Osteocyte (in vitro differentiated cells): ENCODE data around the gene FANCL. TPM values are rescaled to one million over a fixed set of nuclear protein-coding genes. Genes with fewer than 3 reads are reported as not detected.
"Not testable (repeated sequence)": the region's sequence is repeated elsewhere in the genome, so short reads cannot be mapped to it uniquely, and the experiment has no call there.

Experiments
- DNase-seq: peaks from one replicate; pipeline ENCODE4 v3.0.0; 2021; ENCODE audit warnings: mixed read lengths; ENCODE audit not compliant: unreplicated experiment; ENCODE audit errors: extremely low spot score
- H3K27ac Mint-ChIP-seq: one replicate; pipeline ENCODE4 v1.8.0; 2021; ENCODE audit warnings: mild to moderate bottlenecking, mixed read lengths; ENCODE audit not compliant: unreplicated experiment
- H3K27me3 Mint-ChIP-seq: one replicate; pipeline ENCODE4 v1.8.0; 2021; ENCODE audit warnings: mixed read lengths; ENCODE audit not compliant: unreplicated experiment
- H3K36me3 Mint-ChIP-seq: one replicate; pipeline ENCODE4 v1.8.0; 2021; ENCODE audit warnings: mixed read lengths; ENCODE audit not compliant: unreplicated experiment
- H3K4me1 Mint-ChIP-seq: one replicate; pipeline ENCODE4 v1.8.0; 2021; ENCODE audit warnings: mixed read lengths; ENCODE audit not compliant: unreplicated experiment
- H3K4me3 Mint-ChIP-seq: one replicate; pipeline ENCODE4 v1.8.0; 2021; ENCODE audit warnings: mild to moderate bottlenecking, moderate library complexity, mixed read lengths; ENCODE audit not compliant: unreplicated experiment
- H3K9me3 Mint-ChIP-seq: one replicate; pipeline ENCODE4 v1.8.0; 2021; ENCODE audit warnings: mixed read lengths; ENCODE audit not compliant: unreplicated experiment
- CTCF ChIP-seq: fragments of 200-600 bp; sonication (generic); IDR thresholded peaks from 2 replicates; pipeline ENCODE4 v1.5.0; 2021; ENCODE audit warnings: antibody characterized with exemption, mild to moderate bottlenecking, moderate library complexity
- total RNA-seq: library from RNA; stranded (reverse); gene quantifications from 2 replicates; pipeline ENCODE4 v1.2.1, GENCODE V29; 2021

FANCL gene
- total RNA-seq, 1 donor from 2014 or later = 14.6 TPM

DNA sequence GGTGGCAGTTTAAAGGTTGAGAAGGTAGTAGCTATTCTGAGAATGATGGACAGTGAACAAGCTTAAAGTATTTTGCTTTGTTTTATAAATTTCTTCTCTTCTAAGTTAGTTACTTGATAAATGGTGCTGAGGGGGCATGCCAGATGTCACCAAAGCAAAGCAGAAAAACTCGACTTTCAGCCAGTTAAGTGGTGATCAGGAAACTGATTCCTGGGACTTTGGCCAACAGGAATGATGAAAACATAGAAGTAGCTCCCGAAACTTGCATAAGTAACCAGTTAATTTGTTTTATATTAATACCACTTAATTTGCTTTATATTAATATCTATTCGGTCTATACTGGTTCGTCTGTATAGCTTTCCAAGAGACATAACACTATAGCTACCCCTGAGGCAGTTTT lies 82.6 kb downstream of the FANCL start:
- no peak for DNase-seq
- TF ChIP-seq CTCF = no peak
- H3K27ac Mint-ChIP-seq = no peak overlapping the region
- H3K4me3 Mint-ChIP-seq = no peak overlapping the region
- H3K9me3 Mint-ChIP-seq = no peaks in the 10 kb centered on the region
- H3K27me3 Mint-ChIP-seq = no peaks in the 10 kb centered on the region
- peaks cover 41% of the 10 kb centered on the region for H3K36me3 Mint-ChIP-seq
- H3K4me1 Mint-ChIP-seq = no peaks in the 10 kb centered on the region

- Mint-ChIP-seq H3K27me3 (no peaks in the 10 kb centered on the region), H3K36me3 (peaks cover 39% of the 10 kb centered on the region), H3K27ac (no peak overlapping the region), H3K4me1 (no peaks in the 10 kb centered on the region), H3K4me3 (no peak overlapping the region), H3K9me3 (no peaks in the 10 kb centered on the region)
- no peak for DNase-seq
- TF ChIP-seq CTCF = no peak
These were observed 83.4 kb downstream of the FANCL start for GRCh38 chr2:58157754-58158153.

DNA sequence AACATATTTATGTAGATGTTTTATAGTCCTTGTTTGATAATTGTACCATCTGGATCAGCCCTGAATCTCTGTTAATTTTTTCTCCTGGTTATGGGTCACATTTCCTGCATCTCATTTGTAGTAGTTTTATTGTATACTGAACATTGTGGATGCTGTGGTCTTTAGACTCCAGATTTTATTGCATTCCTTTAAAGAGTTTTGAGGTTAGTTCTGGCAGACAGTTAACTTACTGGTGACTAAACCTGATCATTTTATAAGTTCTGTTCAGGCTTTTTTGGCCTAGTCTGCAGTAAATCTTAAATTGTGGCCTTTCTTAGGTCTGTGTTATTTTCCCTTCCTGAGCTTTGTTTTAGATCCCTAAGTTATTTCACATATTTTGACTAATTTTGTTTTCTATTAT lies 84.3 kb downstream of the FANCL start:
- Mint-ChIP-seq H3K36me3 (peaks cover 36% of the 10 kb centered on the region), H3K9me3 (no peaks in the 10 kb centered on the region), H3K4me3 (no peak overlapping the region), H3K27ac (no peak overlapping the region), H3K4me1 (no peaks in the 10 kb centered on the region), H3K27me3 (no peaks in the 10 kb centered on the region)
- no peak for DNase-seq
- no peak for TF ChIP-seq CTCF

DNA sequence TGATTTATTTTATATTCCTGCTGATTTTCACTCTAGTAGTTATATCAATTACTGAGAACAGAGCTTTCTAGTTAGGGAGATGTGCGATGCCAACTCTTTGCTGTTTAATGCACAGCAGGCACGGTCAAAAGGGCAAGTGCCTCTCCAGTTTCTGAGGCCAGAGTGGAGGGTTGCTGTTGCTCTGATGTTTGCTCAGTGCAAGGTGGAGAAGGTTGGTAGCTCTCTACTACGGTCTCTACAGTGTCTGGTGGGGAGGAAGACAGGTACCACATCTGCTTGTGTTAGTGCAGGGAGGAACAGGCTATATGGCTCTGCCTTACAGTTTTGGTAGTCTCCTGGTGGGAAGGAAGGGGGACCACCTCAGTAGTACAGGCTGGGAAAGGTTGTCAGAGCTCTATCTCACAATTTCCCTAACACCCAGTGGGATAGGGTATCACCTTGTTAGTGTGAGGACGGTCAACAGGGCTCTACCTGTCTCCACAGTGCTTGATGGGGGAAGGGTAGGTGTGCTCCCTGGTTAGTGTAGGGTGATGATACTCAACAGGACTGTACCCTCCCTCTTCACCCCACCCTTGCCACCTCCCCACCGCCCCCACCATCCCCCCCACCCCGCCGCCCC lies 85.9 kb downstream of the FANCL start:
- TF ChIP-seq CTCF = no peak
- Mint-ChIP-seq H3K27ac (no peak overlapping the region), H3K4me1 (no peaks in the 10 kb centered on the region), H3K4me3 (no peak overlapping the region), H3K27me3 (no peaks in the 10 kb centered on the region), H3K9me3 (no peaks in the 10 kb centered on the region), H3K36me3 (peaks cover 29% of the 10 kb centered on the region)
- no peak for DNase-seq

GRCh38 chr2:58146707-58147106 lies 94.4 kb downstream of the FANCL start:
- Mint-ChIP-seq H3K4me3 (no peak overlapping the region), H3K9me3 (no peaks in the 10 kb centered on the region), H3K36me3 (peaks cover 5% of the 10 kb centered on the region), H3K4me1 (no peaks in the 10 kb centered on the region), H3K27me3 (no peaks in the 10 kb centered on the region), H3K27ac (no peak overlapping the region)
- no peak for DNase-seq
- TF ChIP-seq CTCF = no peak

DNA sequence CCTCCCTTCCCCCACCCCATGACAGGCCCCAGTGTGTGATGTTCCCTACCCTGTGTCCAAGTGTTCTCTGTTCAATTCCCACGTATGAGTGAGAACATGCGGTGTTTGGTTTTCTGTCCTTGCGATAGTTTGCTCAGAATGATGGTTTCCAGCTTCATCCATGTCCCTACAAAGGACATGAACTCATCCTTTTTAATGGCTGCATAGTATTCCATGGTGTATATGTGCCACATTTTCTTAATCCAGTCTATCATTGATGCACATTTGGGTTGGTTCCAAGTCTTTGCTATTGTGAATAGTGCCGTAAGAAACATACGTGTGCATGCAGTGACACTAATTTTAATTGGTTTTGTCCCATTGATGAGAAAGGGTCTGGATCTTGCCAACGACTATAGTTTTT lies 95.4 kb downstream of the FANCL start:
- H3K9me3 Mint-ChIP-seq, DNase-seq, H3K36me3 Mint-ChIP-seq, H3K27ac Mint-ChIP-seq, H3K4me3 Mint-ChIP-seq, H3K27me3 Mint-ChIP-seq, H3K4me1 Mint-ChIP-seq: not testable (repeated sequence)
